Upper lobe of left lung (tissue), 4 donors: ENCODE data around the gene PLA2G5.

Experiments used
- CTCF ChIP-seq, 6 experiments: fragments of 450-650 bp in 4 of 6; fragments of 200-600 bp in 2 of 6; sonication (generic) in 2 of 6; IDR thresholded peaks; one replicate each; pipeline ENCODE4 v1.5.1; 2016 to 2019; ENCODE audit warnings: antibody characterized with exemption in 6 of 6
- EP300 ChIP-seq, 4 donors: sonication (generic); formaldehyde crosslinking; IDR thresholded peaks; one replicate each; pipeline ENCODE4 v1.5.1; 2017; ENCODE audit warnings: antibody characterized with exemption in 4 of 4, control low read depth in 2 of 4
- POLR2A ChIP-seq, 4 donors: fragments of 450-650 bp; IDR thresholded peaks; one replicate each; pipeline ENCODE4 v1.5.1; 2016 to 2017; ENCODE audit warnings: antibody characterized with exemption in 4 of 4, mild to moderate bottlenecking in 2 of 4
- POLR2AphosphoS5 ChIP-seq, 2 donors: sonication (generic); formaldehyde crosslinking; IDR thresholded peaks; one replicate each; pipeline ENCODE4 v1.5.1; 2017; ENCODE audit warnings: antibody characterized with exemption in 2 of 2

GRCh38 chr1:20078171-20078651 lies 8.2 kb downstream of the PLA2G5 start:
- no peak for TF ChIP-seq CTCF (IDR thresholded peaks at IDR 0.05)
- TF ChIP-seq POLR2A (IDR thresholded peaks at IDR 0.05): no peak
- no peak for TF ChIP-seq POLR2AphosphoS5 (IDR thresholded peaks at IDR 0.05)
- TF ChIP-seq EP300 (IDR thresholded peaks at IDR 0.05): no peak
